Measurements from ENCODE around the gene POLN.

The POLN gene

GRCh38 chr4:2103127-2103842 lies 138.6 kb downstream of the POLN start:
- DNase-seq, result no peak

GRCh38 chr4:2102045-2102883 lies 139.7 kb downstream of the POLN start:
- no peak for DNase-seq

- no peak for DNase-seq
Observed at GRCh38 chr4:2101346-2102044, 140.4 kb downstream of the POLN start.

- DNase-seq, result no peak
Observed at GRCh38 chr4:2096073-2096609, 145.8 kb downstream of the POLN start.

- no peak for DNase-seq
Observed at GRCh38 chr4:2095236-2096072, 146.5 kb downstream of the POLN start.

DNA sequence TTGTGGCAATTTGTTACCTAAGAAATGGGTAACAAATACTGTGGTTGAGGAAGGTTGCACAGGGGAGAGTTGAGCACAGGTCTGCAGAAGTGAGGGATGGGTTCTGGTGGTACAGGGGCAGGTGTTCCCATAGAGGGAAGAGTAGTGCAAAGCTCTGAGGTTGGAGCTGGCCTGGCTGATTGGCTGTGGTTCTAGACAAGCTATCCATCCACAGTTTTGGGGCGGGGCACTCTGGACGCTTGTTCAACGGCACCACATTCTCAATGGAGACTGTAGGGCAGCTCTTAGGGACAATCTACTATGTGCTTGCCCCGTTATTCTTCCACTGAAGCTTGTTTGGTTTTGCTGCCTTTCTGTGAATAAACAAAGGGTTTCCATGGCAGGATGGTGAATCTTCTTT lies 147.4 kb downstream of the POLN start:
- no peak for DNase-seq

GRCh38 chr4:2093265-2093664 lies 148.7 kb downstream of the POLN start:
- no peak for DNase-seq

- no peak for DNase-seq
Observed at GRCh38 chr4:2092669-2093053, 149.3 kb downstream of the POLN start.

DNA sequence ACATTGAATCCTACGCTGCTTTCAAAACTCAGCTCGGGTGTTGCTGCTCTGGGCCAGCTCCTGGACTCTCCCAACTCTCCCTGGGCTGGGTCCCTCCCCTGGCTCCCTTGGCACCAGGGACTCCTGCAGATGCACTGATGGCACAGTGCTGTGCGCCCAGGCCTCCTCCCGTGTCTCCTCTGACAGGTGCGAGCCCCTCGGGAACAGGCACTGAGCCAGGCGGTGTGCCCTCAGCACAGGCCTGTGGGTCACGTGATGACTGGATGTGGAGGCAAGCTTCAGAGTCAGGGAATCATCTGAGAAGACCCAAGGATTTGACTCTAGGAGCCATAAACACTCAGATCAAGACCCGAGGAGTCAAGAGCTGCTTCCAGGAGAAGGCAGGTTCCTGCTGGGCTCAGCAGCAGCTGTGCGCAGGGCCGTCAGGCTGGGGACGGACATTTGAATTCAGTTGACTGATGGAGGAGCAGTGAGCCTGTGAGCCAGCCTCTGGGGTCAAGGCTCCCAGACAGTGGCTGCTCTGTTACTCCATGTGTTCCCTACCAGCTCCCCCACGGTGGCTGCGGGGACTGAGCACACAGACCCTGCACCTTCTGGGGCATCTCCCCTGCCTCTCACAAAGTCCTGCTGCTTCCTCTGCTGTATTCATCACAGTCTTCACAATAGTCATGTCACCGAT lies 149.8 kb downstream of the POLN start:
- peak; percentile 13 for DNase-seq

DNA sequence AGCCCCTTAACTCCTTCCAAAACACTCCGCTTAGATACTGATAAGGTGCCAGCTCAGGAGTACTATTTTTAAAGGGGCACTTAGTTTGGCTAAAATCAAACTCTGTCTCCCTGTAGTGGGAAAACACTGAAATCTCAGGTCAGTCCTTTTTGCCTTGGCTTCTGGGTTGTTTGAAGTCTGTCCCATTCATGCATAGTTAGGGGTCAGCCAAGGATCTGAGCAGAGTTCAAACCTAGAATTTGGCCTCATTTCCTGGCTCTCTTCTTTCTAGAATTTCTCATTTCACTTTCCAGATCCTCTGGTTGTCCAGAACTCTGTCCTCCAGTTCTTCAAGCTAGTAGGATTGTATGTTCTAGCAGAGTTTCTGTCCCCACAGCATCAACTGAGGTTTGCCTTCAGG lies 151.3 kb downstream of the POLN start:
- no peak for DNase-seq

- no peak for DNase-seq
Observed at GRCh38 chr4:2089222-2089621, 152.7 kb downstream of the POLN start.

GRCh38 chr4:2087170-2087569 lies 154.8 kb downstream of the POLN start:
- no peak for DNase-seq

DNA sequence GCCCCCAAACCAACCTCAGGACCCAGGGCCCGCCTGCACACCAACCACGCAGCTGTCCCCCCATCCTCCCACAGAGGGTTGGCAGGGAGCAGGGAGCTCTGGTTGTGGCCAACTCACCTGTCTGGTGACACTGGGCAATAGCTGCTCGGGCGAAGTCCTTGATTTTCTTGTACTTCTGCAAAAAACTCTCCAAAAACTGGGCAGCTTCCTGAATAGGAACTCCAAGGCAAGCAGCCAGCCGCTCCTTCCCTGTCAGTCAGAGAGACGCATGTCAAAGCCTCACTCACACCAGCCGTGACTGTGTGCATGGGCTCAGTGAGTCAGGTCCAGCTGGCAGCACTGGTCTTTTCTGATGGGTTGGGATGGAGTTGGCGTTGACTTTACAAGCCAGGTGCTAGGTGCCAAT lies 156.4 kb downstream of the POLN start:
- DNase-seq, result peak; percentile 7

DNA sequence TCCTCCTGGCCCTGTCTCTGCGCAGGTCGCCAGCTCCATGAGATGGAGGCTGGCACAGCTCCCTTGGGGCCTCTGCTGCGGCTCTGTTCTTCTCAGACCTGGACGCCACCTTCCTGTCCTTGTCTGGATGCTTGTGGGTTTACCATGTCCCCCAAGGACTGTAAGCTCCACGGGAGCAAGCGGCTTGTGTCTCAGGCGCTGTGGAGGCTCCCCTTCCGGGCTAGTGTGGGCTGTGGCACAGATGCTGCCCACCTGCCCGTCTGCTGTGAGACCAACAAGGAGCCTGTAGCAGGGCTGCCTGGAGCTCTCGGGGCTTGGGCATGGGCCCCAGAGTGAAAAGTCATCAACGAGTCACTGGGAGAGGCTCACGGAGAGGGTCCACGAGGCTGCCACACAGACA lies 157.6 kb downstream of the POLN start:
- DNase-seq, result peak; percentile 16

DNA sequence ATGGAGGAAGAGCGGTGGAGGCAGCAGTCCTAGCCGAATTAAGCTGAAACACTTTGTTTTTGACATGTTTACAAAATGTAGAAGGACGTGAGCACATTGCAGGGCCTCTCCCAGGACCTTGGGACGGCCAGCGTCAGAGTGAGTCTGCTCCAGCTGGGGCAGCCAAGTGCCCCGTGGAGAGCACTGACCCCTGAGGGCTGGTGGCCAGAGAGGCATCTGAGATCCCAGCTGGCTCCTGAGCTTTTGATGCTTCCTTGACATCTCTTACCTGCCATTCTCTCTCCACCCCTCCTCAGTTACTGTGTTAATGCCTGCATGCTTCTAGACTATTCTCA lies 158.1 kb downstream of the POLN start:
- DNase-seq, result no peak

DNA sequence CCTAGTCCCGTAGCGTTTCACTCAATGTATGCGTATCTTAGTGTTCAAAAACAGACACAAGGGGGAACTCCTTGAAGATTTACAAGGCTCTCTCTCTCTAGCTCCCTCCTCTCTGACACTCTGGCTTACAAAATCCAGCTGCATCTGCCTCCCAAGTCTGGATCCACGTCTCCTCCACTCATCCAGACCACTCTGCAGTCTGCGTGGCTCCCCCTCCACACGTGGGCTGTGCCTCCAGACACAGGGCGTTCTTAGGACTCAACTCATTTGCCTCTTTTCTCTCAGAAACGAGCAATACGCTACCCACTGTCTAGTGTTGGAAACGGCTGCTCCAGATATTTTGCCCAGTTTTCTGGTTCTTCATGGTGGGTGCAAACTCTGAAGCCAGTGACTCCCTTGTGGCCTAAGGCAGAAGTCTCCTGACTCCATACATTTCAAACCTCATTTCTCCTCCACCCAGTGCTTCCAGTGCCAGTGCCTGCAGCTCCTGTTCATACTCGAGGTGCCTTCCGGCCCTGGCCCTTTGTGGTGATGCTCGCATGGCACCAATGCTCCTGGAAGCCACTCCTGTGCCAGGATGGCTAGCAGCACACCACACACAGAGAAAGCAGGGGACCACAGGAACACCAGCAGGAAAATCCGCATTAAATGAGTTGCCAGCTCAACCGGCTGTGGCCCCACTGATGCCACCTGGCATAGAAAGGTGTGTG lies 158.7 kb downstream of the POLN start:
- DNase-seq, result no peak

GRCh38 chr4:2082627-2083026 lies 159.3 kb downstream of the POLN start:
- DNase-seq, result no peak

DNA sequence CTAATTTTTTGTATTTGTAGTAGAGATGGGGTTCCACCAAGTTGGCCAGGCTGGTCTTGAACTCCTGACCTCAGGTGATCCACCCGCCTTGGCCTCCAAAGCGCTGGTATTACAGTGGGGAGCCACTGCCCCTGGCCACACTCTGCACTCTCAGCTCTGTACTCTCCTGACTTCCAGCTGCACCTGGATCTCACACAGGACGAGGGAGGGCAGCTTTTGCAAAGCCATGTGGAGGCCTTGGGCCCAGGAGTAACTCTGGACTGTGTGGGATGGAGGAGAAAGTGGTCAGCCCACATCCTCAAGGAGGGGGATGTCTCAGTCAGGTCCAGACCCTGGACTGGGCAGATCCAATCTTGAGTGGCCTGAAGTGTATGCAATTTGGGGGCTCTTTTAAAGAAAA lies 159.8 kb downstream of the POLN start:
- no peak for DNase-seq

- no peak for DNase-seq
Observed at GRCh38 chr4:2081540-2081939, 160.4 kb downstream of the POLN start.

- DNase-seq, result no peak
Observed at GRCh38 chr4:2080429-2081300, 161.3 kb downstream of the POLN start.
